Mesodermal cell (in vitro differentiated cells): ENCODE results near the gene DACH2.

Experiments used
- H3K27ac ChIP-seq: 2 replicates; pipeline ENCODE4 v1.7.0; 2013; ENCODE audit warnings: mild to moderate bottlenecking, low read depth, low read length, moderate library complexity; ENCODE audit not compliant: severe bottlenecking
- H3K36me3 ChIP-seq: 2 replicates; pipeline ENCODE4 v1.7.1; 2013; ENCODE audit warnings: mild to moderate bottlenecking, low read length, moderate library complexity; ENCODE audit not compliant: control insufficient read depth, insufficient read depth
- H3K4me1 ChIP-seq: one replicate; pipeline ENCODE4 v1.7.1; 2013; ENCODE audit warnings: mild to moderate bottlenecking, low read length; ENCODE audit not compliant: insufficient read depth, control insufficient read depth, poor library complexity, severe bottlenecking
- H3K4me3 ChIP-seq: 2 replicates; pipeline ENCODE4 v1.7.0; 2013; ENCODE audit warnings: low read length, control low read depth, mild to moderate bottlenecking; ENCODE audit not compliant: insufficient read depth, poor library complexity, severe bottlenecking; ENCODE audit errors: extremely low read depth
- H3K9me3 ChIP-seq: 2 replicates; pipeline ENCODE4 v1.7.1; 2013; ENCODE audit warnings: mild to moderate bottlenecking, low read length, moderate library complexity; ENCODE audit not compliant: control insufficient read depth
- WGBS, 2 experiments: methylation state at CpG; one replicate each; pipeline ENCODE4 v1.1.5; 2013; ENCODE audit warnings: missing lambda C conversion rate in 2 of 2; ENCODE audit not compliant: insufficient coverage in 2 of 2; 5-methylcytosine and 5-hydroxymethylcytosine counted together

DACH2 gene

GRCh38 chrX:86407371-86407770, 259.1 kb downstream of the DACH2 start:
- Histone ChIP-seq H3K36me3 (no peaks in the 10 kb centered on the region), H3K9me3 (no peaks in the 10 kb centered on the region), H3K4me1 (no peaks in the 10 kb centered on the region), H3K4me3 (no peak overlapping the region), H3K27ac (no peak overlapping the region)
- 80% methylated on average over 1 of the region's 4 CpGs; no CpG with 5 or more reads in 1 of the 2 experiments for WGBS, 2 experiments

DNA sequence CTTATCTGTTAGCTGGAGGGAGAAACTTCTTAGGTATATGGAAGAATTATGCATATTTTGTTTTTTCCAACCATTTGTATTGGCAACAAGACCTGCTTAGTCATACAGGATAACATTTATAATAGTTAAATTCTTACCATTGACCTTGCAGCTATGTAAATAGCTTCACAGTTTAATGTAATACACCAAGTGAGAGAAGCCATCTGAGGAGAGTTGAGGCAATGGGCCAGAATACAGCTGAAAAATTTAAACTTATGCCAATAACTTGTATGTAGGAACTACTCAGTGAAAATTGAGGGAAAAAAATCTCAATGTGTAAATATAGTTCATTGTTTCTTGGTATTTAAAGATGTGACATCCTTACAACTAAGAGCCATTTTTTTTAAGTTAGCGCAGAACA, 273.5 kb downstream of the DACH2 start:
- Histone ChIP-seq H3K4me3 (no peak overlapping the region), H3K36me3 (no peaks in the 10 kb centered on the region), H3K4me1 (no peaks in the 10 kb centered on the region), H3K27ac (no peak overlapping the region), H3K9me3 (no peaks in the 10 kb centered on the region)
- WGBS, 2 experiments, result no CpG with 5 or more reads among the region's 1 CpG

- Histone ChIP-seq H3K9me3 (no peaks in the 10 kb centered on the region), H3K36me3 (no peaks in the 10 kb centered on the region), H3K4me3 (no peak overlapping the region), H3K4me1 (no peaks in the 10 kb centered on the region), H3K27ac (no peak overlapping the region)
Measured at GRCh38 chrX:86436116-86436515, 287.9 kb downstream of the DACH2 start.

- H3K36me3 ChIP-seq, result no peaks in the 10 kb centered on the region
- H3K27ac ChIP-seq, result no peak overlapping the region
- no peak overlapping the region for H3K4me3 ChIP-seq
- WGBS, 2 experiments, result 80 to 100% methylated on average over 1 of the region's 5 CpGs
- H3K9me3 ChIP-seq, result no peaks in the 10 kb centered on the region
- no peaks in the 10 kb centered on the region for H3K4me1 ChIP-seq
Measured at GRCh38 chrX:86455495-86455894, 307.2 kb downstream of the DACH2 start.

GRCh38 chrX:86460760-86461159, 312.5 kb downstream of the DACH2 start:
- no peak overlapping the region for H3K4me3 ChIP-seq
- no peak overlapping the region for H3K27ac ChIP-seq
- no peaks in the 10 kb centered on the region for H3K9me3 ChIP-seq
- no CpG with 5 or more reads among the region's 3 CpGs for WGBS, 2 experiments
- H3K36me3 ChIP-seq, result no peaks in the 10 kb centered on the region
- no peaks in the 10 kb centered on the region for H3K4me1 ChIP-seq

DNA sequence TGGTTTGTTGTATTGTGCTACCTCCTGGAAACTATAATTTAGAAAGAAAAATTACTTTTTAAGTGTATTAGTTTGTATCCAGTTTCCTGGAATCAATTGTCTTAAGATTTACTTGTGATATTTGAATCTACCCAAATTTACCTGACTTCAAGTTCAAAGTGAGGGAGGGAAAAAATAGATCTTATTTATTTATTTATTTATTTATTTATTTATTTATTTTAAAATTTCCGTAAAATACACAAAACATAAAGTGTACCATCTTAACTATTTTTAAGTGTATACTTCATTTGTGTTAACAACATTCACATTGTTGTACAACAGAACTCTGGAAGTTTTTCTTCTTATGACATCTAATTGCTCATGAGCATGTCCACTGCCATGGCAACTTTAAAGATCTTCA, 356.0 kb downstream of the DACH2 start:
- Histone ChIP-seq H3K4me3 (no peak overlapping the region), H3K4me1 (no peaks in the 10 kb centered on the region), H3K9me3 (no peaks in the 10 kb centered on the region), H3K27ac (no peak overlapping the region), H3K36me3 (no peaks in the 10 kb centered on the region)
- no CpG with 5 or more reads among the region's 1 CpG for WGBS, 2 experiments

GRCh38 chrX:86507331-86507730, 359.1 kb downstream of the DACH2 start:
- H3K27ac ChIP-seq, result no peak overlapping the region
- no peak overlapping the region for H3K4me3 ChIP-seq
- no peaks in the 10 kb centered on the region for H3K9me3 ChIP-seq
- no peaks in the 10 kb centered on the region for H3K36me3 ChIP-seq
- H3K4me1 ChIP-seq, result no peaks in the 10 kb centered on the region
- no CpG with 5 or more reads among the region's 2 CpGs for WGBS, 2 experiments

DNA sequence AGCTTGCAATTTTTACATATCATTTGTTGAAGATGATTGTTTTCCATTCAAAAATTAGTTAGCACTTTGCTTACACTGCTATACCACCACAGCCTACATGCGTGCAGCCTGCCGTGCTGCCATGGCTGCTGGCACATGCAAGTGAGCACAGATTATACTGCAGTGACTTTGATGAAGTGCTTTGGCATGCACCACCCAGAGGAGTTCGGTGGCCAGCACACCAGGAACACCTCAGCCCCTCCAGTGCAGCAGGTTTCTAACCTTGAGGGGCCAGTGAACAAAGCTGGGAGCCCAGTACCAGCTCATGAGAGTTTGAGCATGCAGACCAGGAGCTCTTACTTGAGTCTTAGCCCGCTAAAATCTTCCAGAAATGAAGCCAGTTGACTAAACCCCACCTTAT, 431.5 kb downstream of the DACH2 start:
- WGBS, 2 experiments, result no CpG with 5 or more reads among the region's 4 CpGs
- no peaks in the 10 kb centered on the region for H3K9me3 ChIP-seq
- no peaks in the 10 kb centered on the region for H3K36me3 ChIP-seq
- H3K27ac ChIP-seq, result no peak overlapping the region
- no peaks in the 10 kb centered on the region for H3K4me1 ChIP-seq
- no peak overlapping the region for H3K4me3 ChIP-seq

DNA sequence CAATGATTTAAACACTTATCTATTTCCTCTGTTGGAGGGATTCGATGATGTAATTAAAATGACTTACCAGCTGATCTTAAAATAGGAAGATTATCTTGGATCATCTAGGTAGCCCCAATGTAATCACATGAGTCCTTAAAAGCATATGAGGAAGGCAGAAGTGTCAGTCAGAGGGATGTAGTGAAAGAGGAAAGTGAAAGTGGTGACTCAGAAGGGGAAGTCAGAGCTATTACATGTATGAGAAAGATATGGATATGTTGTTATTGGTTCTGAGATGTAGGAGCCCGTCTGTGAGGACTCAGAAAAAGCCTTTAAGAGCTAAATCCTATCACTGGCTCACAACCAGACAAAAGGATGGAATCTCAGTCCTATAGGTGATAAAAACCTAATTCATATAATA, 456.4 kb downstream of the DACH2 start:
- no CpG with 5 or more reads among the region's 2 CpGs for WGBS, 2 experiments
- Histone ChIP-seq H3K4me3 (no peak overlapping the region), H3K36me3 (no peaks in the 10 kb centered on the region), H3K9me3 (no peaks in the 10 kb centered on the region), H3K27ac (no peak overlapping the region), H3K4me1 (no peaks in the 10 kb centered on the region)

GRCh38 chrX:86696951-86697350, 548.7 kb downstream of the DACH2 start:
- Histone ChIP-seq H3K27ac (no peak overlapping the region), H3K4me3 (no peak overlapping the region), H3K4me1 (no peaks in the 10 kb centered on the region), H3K36me3 (no peaks in the 10 kb centered on the region), H3K9me3 (no peaks in the 10 kb centered on the region)
- no CpG with 5 or more reads among the region's 1 CpG for WGBS, 2 experiments

DNA sequence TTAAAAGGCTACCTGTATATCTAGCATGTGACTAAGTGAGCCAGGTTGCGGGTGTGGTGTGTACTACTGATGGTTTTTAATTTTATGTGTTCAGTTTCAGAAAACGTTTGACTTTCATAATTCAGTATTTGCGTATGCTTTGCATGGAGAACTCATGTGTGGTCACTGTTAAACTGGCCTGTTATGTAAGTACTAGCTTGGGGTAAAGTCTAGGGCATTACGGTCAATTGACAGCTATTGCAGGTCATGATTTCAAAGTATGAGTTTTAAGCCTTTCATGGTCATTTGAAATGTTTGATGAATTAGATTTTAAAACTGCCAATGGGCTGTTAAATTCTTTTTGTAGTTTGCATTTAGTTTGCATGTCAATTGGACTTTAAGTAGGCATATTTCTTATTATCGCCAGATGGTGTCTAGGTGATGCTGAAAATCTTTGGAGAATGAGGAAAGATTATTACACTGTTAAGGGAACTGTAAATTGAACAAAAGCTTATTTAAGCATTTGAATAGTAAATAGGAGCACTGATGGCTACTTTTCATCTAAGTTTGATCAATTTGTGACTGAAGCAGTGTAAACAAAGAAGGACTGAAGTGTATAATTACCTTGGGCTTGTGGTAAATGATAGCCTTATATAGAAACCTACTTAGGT, 563.4 kb downstream of the DACH2 start:
- Histone ChIP-seq H3K4me3 (no peak overlapping the region), H3K4me1 (no peaks in the 10 kb centered on the region), H3K27ac (no peak overlapping the region), H3K9me3 (no peaks in the 10 kb centered on the region), H3K36me3 (no peaks in the 10 kb centered on the region)
- WGBS, 2 experiments, result 100% methylated on average over 1 to 2 of the region's 5 CpGs
